GM18505 (cell line): ENCODE results near the gene SLC4A7.
"Not testable (repeated sequence)": the region's sequence is repeated elsewhere in the genome, so short reads cannot be mapped to it uniquely, and the experiment has no call there.

Source experiments
- ATAC-seq: cut with Tn5 transposase; IDR thresholded peaks from one replicate; pipeline ENCODE4 v1.9.1; 2021; ENCODE audit not compliant: unreplicated experiment
- POLR2A ChIP-seq: IDR thresholded peaks from 4 replicates; pipeline ENCODE4 v1.6.1; 2011; ENCODE audit warnings: borderline replicate concordance; ENCODE audit not compliant: insufficient read depth, insufficient read length; ENCODE audit errors: extremely low read depth

SLC4A7 gene

GRCh38 chr3:27468283-27468886 lies 15.8 kb downstream of the SLC4A7 start:
- no peak for ATAC-seq
- no peak for TF ChIP-seq POLR2A

GRCh38 chr3:27467545-27467944 lies 16.6 kb downstream of the SLC4A7 start:
- ATAC-seq = peak; percentile 77

DNA sequence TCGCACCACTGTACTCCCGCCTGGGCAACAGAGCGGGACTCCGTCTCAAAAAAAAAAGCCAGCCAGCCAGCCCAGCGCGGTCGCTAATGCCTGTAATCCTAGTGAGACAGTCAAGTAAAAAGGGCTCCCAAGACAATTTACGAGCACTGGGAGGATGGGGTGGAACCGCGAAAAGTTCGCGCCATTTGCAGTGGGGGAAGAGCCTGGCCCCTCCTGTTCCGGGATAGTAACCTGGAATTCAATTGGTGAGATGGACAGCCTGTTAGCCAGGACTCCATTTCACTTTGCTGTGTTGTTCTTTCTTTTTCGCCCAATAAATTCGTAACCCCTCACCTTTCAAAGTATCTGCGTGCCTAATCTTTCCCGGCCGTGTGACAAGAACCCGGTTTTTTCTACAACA lies 19.5 kb downstream of the SLC4A7 start:
- no peak for TF ChIP-seq POLR2A

More at GRCh38 chr3:27467545-27467944, 16.6 kb downstream of the SLC4A7 start:
- no peak for TF ChIP-seq POLR2A

GRCh38 chr3:27462228-27462627 lies 22.0 kb downstream of the SLC4A7 start:
- no peak for TF ChIP-seq POLR2A
- no peak for ATAC-seq

More for the DNA sequence above, 19.5 kb downstream of the SLC4A7 start:
- ATAC-seq = no peak

- no peak for TF ChIP-seq POLR2A
- no peak for ATAC-seq
These were observed 25.3 kb downstream of the SLC4A7 start for GRCh38 chr3:27458929-27459328.

GRCh38 chr3:27456554-27456953 lies 27.6 kb downstream of the SLC4A7 start:
- no peak for ATAC-seq

DNA sequence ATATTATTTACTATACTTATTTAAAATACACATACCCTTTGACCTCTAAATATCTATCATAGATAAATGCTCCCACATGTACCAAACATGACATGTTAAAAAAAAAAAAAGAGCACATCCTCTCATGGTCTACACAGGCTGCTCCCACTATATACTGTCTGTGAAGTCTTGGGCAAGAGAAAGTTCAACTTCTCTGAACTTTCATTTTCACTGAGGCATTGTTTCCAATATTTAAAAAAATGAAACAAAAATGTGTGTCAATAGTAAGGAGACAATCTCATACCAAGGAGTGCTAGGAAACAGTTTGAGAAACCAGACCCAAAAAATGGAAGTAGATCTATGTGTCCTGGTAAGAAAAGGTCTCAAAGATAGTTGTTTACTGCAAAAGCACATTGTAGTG lies 29.3 kb downstream of the SLC4A7 start:
- no peak for TF ChIP-seq POLR2A
- peak; percentile 64 for ATAC-seq

More at GRCh38 chr3:27456554-27456953, 27.6 kb downstream of the SLC4A7 start:
- no peak for TF ChIP-seq POLR2A

DNA sequence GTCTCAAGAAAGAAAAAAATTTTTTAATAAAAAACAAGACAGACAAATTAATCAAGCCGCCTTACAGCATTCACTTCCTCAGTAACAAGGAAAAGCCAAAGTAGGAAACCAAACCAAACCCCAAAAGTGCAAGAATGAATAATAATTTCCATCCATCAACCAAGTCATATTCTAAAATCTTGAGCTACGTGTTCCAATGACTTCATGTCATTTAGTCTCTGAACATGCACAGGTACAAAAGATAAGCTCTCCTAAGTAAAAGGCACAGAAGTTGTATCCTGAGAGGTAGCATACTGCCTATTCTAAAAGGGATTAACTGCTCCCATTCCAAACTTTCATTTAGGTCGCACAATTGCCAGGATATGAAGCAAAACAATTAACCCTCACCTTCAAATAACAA lies 29.7 kb downstream of the SLC4A7 start:
- no peak for TF ChIP-seq POLR2A
- ATAC-seq = no peak

- no peak for ATAC-seq
- no peak for TF ChIP-seq POLR2A
These were observed 31.7 kb downstream of the SLC4A7 start for GRCh38 chr3:27452368-27453090.

- no peak for TF ChIP-seq POLR2A
- no peak for ATAC-seq
These were observed 32.3 kb downstream of the SLC4A7 start for GRCh38 chr3:27451842-27452241.

- ATAC-seq = no peak
- no peak for TF ChIP-seq POLR2A
These were observed 32.9 kb downstream of the SLC4A7 start for GRCh38 chr3:27451251-27451650.

- ATAC-seq = no peak
- TF ChIP-seq POLR2A = no peak
These were observed 34.5 kb downstream of the SLC4A7 start for GRCh38 chr3:27449530-27450150.

GRCh38 chr3:27442995-27443394 lies 41.2 kb downstream of the SLC4A7 start:
- ATAC-seq = not testable (repeated sequence)

DNA sequence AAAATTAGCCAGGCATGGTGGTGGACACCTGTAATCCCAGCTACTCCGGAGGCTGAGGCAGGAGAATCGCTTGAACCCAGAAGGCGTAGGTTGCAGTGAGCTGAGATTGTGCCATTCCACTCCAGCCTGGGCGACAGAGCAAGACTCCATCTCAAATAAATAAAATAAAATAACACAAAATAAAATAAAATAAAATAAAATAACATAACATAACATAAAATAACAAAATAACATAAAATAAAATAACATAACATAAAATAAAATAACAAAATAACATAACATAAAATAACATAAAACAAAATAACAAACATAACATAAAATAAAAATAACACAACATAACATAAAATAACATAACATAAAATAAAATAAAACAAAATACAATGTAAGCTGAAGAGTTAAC lies 45.8 kb downstream of the SLC4A7 start:
- not testable (repeated sequence) for ATAC-seq
